Mesenchymal stem cell (in vitro differentiated cells and primary cell): ENCODE measurements around the gene SDCBP2.

Experiments used
- DNase-seq: peaks from one replicate; pipeline ENCODE4 v3.0.0-alpha.2; 2013
- H2AFZ ChIP-seq: one replicate; pipeline ENCODE4 v1.6.1; 2013; ENCODE audit warnings: low read depth, mild to moderate bottlenecking, control low read depth, inconsistent platforms, low read length, moderate library complexity
- H2AK5ac ChIP-seq: 2 replicates; pipeline ENCODE4 v1.6.1; 2013; ENCODE audit warnings: low read length, moderate library complexity, mild to moderate bottlenecking, inconsistent platforms; ENCODE audit not compliant: severe bottlenecking
- H2BK120ac ChIP-seq: one replicate; pipeline ENCODE4 v1.6.1; 2013; ENCODE audit warnings: low read depth, mild to moderate bottlenecking, inconsistent platforms, low read length, moderate library complexity
- H2BK12ac ChIP-seq, 2 experiments: one replicate each; pipeline ENCODE4 v1.6.1; 2013; ENCODE audit warnings: inconsistent platforms in 2 of 2, low read length in 2 of 2, mild to moderate bottlenecking in 2 of 2, moderate library complexity in 2 of 2, control low read depth in 1 of 2
- H2BK15ac ChIP-seq: one replicate; pipeline ENCODE4 v1.6.1; 2013; ENCODE audit warnings: mild to moderate bottlenecking, low read depth, inconsistent platforms; ENCODE audit not compliant: poor library complexity, severe bottlenecking
- H2BK5ac ChIP-seq: 2 replicates; pipeline ENCODE4 v1.6.1; 2013; ENCODE audit warnings: low read depth, mild to moderate bottlenecking, low read length, control low read depth, inconsistent platforms; ENCODE audit not compliant: poor library complexity, severe bottlenecking
- H3K14ac ChIP-seq, 2 experiments: one replicate each; pipeline ENCODE4 v1.6.1; 2013; ENCODE audit warnings: inconsistent platforms in 2 of 2, low read length in 2 of 2, control low read depth in 1 of 2, mild to moderate bottlenecking in 1 of 2, moderate library complexity in 1 of 2
- H3K18ac ChIP-seq, 2 experiments: one replicate each; pipeline ENCODE4 v1.6.1; 2013; ENCODE audit warnings: inconsistent platforms in 2 of 2, low read length in 2 of 2, control low read depth in 1 of 2, low read depth in 1 of 2, mild to moderate bottlenecking in 1 of 2
- H3K23ac ChIP-seq, 2 experiments: one replicate each; pipeline ENCODE4 v1.6.1; 2013; ENCODE audit warnings: inconsistent platforms in 2 of 2, low read length in 2 of 2, mild to moderate bottlenecking in 2 of 2, moderate library complexity in 2 of 2, control low read depth in 1 of 2
- H3K27ac ChIP-seq: 2 replicates; pipeline ENCODE4 v1.5.1; 2013; ENCODE audit warnings: mild to moderate bottlenecking, moderate library complexity, low read length, control low read depth, inconsistent platforms; ENCODE audit not compliant: poor library complexity, severe bottlenecking
- H3K27me3 ChIP-seq, 2 experiments: 2 replicates each; pipeline versions ENCODE4 v1.6.1 to v1.7.0; 2013; ENCODE audit warnings: low read length in 2 of 2, mild to moderate bottlenecking in 2 of 2, moderate library complexity in 2 of 2, control low read depth in 1 of 2, inconsistent platforms in 1 of 2; ENCODE audit not compliant: control insufficient read depth in 1 of 2, insufficient read depth in 1 of 2
- H3K36me3 ChIP-seq, 2 experiments: 2 replicates each; pipeline versions ENCODE4 v1.6.1 to v1.7.0; 2013; ENCODE audit warnings: low read length in 2 of 2, control low read depth in 1 of 2, inconsistent platforms in 1 of 2, low read depth in 1 of 2, mild to moderate bottlenecking in 1 of 2; ENCODE audit not compliant: insufficient read depth in 2 of 2, control insufficient read depth in 1 of 2
- H3K4ac ChIP-seq, 2 experiments: one replicate each; pipeline ENCODE4 v1.6.1; 2013; ENCODE audit warnings: inconsistent platforms in 2 of 2, low read length in 2 of 2, mild to moderate bottlenecking in 2 of 2, moderate library complexity in 2 of 2, control low read depth in 1 of 2, low read depth in 1 of 2
- H3K4me1 ChIP-seq: 2 replicates; pipeline ENCODE4 v1.6.1; 2013; ENCODE audit warnings: low read depth, low read length, control low read depth; ENCODE audit not compliant: control insufficient read depth, insufficient read depth
- H3K4me2 ChIP-seq: 2 replicates; pipeline ENCODE4 v1.6.1; 2013; ENCODE audit warnings: low read length, mild to moderate bottlenecking, inconsistent platforms; ENCODE audit not compliant: poor library complexity, severe bottlenecking
- H3K4me3 ChIP-seq, 2 experiments: 2 replicates each; pipeline versions ENCODE4 v1.5.1 to v1.7.0; 2013; ENCODE audit warnings: low read length in 2 of 2, mild to moderate bottlenecking in 2 of 2, control low read depth in 1 of 2, low read depth in 1 of 2; ENCODE audit not compliant: insufficient read depth in 1 of 2
- H3K79me1 ChIP-seq: replicated peaks from 2 replicates; pipeline ENCODE4 v1.6.1; 2013; ENCODE audit warnings: mild to moderate bottlenecking, control low read depth, low read length, inconsistent platforms; ENCODE audit not compliant: poor library complexity, severe bottlenecking
- H3K9ac ChIP-seq: 2 replicates; pipeline ENCODE4 v1.7.0; 2013; ENCODE audit warnings: mild to moderate bottlenecking, low read length, moderate library complexity
- H3K9me3 ChIP-seq: 2 replicates; pipeline ENCODE4 v1.7.0; 2013; ENCODE audit warnings: mild to moderate bottlenecking, low read length; ENCODE audit not compliant: control insufficient read depth
- H4K8ac ChIP-seq: one replicate; pipeline ENCODE4 v1.6.1; 2013; ENCODE audit warnings: inconsistent platforms, mild to moderate bottlenecking, low read length, moderate library complexity
- H4K91ac ChIP-seq: one replicate; pipeline ENCODE4 v1.6.1; 2013; ENCODE audit warnings: mild to moderate bottlenecking, low read length, inconsistent platforms
- WGBS: methylation state at CpG from one replicate; pipeline ENCODE4 v1.1.7; 2013; ENCODE audit warnings: mixed read lengths; 5-methylcytosine and 5-hydroxymethylcytosine counted together

Gene SDCBP2

DNA sequence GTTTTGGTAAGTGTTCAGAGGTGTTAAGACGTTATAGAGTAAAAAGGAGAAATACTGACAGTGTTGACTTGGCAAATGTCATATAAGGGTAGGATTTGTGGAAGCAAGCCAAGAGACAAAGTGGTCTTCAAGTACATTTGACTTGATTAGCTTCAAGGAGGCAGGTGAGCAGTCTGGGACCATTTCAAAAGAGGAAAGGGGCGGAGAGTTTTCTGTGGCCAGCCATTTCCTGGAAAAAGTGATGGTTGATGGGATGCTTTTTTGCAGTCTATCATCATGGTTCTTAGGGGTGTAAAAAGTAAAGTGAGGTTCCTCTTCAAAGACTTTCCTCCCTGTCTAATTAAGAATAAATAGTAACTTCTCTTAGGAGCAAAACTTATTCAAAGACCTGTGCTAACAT lies 35.2 kb upstream of the SDCBP2 start:
- Histone ChIP-seq H3K14ac (no peak overlapping the region), H3K4me3 (no peak overlapping the region), H3K23ac (no peak overlapping the region), H3K36me3 (peaks cover 14 to 79% of the 10 kb centered on the region in 2 experiments), H2BK120ac (no peak overlapping the region), H3K18ac (no peak overlapping the region), H4K8ac (no peak overlapping the region), H2BK12ac (no peak overlapping the region), H3K79me1 (peaks cover 26% of the 10 kb centered on the region), H2BK5ac (no peak overlapping the region), H3K4ac (no peak overlapping the region), H4K91ac (no peak overlapping the region), H3K27ac (no peak overlapping the region), H3K9ac (no peak overlapping the region), H3K4me2 (no peak overlapping the region), H3K27me3 (no peaks in the 10 kb centered on the region), H2BK15ac (no peak overlapping the region), H2AK5ac (no peak overlapping the region), H3K4me1 (peaks cover 5% of the 10 kb centered on the region), H3K9me3 (no peaks in the 10 kb centered on the region), H2AFZ (no peak overlapping the region)
- WGBS, result over 99% methylated on average over 2 of the region's 2 CpGs
- DNase-seq, result no peak

DNA sequence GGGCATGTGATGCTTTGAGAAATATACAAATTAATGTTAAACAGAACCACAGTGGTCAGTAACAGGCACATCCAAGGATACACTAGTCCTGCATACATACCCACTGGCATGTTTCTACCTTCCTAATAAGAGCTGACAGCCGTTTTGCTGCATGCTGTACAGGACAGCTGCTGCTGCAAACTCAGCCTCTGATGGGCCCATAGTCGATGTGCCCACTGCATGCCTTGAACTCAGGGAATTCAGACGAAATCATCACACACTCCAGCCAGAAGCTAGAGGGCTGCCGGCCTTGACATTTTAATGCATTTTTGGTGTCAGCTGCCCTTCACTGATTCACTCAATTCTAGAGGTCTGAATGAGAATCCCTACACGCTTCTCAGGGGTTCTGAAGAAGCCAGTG lies 34.6 kb upstream of the SDCBP2 start:
- Histone ChIP-seq H2AFZ (no peak overlapping the region), H3K18ac (no peak overlapping the region), H3K36me3 (peaks cover 15 to 84% of the 10 kb centered on the region in 2 experiments), H2BK120ac (no peak overlapping the region), H3K27me3 (no peaks in the 10 kb centered on the region), H3K4ac (no peak overlapping the region), H2BK15ac (no peak overlapping the region), H3K4me2 (no peak overlapping the region), H3K27ac (no peak overlapping the region), H2AK5ac (no peak overlapping the region), H3K4me3 (no peak overlapping the region), H3K79me1 (peaks cover 27% of the 10 kb centered on the region), H3K9ac (no peak overlapping the region), H3K9me3 (no peaks in the 10 kb centered on the region), H2BK12ac (no peak overlapping the region), H4K8ac (no peak overlapping the region), H3K23ac (no peak overlapping the region), H3K14ac (no peak overlapping the region), H2BK5ac (no peak overlapping the region), H3K4me1 (peaks cover under 1% of the 10 kb centered on the region), H4K91ac (no peak overlapping the region)
- DNase-seq, result no peak
- 93% methylated on average over 5 of the region's 5 CpGs for WGBS

DNA sequence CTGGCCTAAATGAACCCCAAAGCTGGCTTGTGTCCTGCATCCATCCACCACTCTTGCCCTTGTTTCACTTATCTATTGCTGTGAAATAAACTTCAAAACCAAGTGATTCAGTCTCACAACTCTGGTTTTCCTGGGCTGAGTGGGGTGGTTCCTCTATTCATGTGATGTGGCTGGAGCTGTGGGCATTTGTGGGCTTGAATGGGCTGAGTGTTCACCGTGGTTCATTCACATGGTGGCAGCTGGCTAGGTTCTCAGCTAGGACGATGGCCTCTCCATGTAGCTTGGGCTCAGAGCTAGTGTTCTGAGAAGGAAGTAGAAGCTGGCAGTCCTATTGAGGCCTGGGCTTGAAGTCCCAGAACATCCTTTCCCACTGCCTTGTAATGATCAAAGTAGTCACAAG lies 33.5 kb upstream of the SDCBP2 start:
- Histone ChIP-seq H3K4me1 (peaks cover 6% of the 10 kb centered on the region), H3K9me3 (no peaks in the 10 kb centered on the region), H4K8ac (no peak overlapping the region), H3K4me2 (no peak overlapping the region), H3K4me3 (no peak overlapping the region), H3K4ac (no peak overlapping the region), H3K9ac (no peak overlapping the region), H3K18ac (no peak overlapping the region), H2AFZ (no peak overlapping the region), H2BK12ac (no peak overlapping the region), H3K27me3 (no peaks in the 10 kb centered on the region), H2BK120ac (no peak overlapping the region), H3K27ac (no peak overlapping the region), H3K36me3 (peaks cover 20 to 85% of the 10 kb centered on the region in 2 experiments), H4K91ac (no peak overlapping the region), H3K14ac (no peak overlapping the region), H2AK5ac (no peak overlapping the region), H3K23ac (no peak overlapping the region), H2BK5ac (no peak overlapping the region), H2BK15ac (no peak overlapping the region), H3K79me1 (peaks cover 30% of the 10 kb centered on the region)
- 96% methylated on average over 2 of the region's 2 CpGs for WGBS
- no peak for DNase-seq

DNA sequence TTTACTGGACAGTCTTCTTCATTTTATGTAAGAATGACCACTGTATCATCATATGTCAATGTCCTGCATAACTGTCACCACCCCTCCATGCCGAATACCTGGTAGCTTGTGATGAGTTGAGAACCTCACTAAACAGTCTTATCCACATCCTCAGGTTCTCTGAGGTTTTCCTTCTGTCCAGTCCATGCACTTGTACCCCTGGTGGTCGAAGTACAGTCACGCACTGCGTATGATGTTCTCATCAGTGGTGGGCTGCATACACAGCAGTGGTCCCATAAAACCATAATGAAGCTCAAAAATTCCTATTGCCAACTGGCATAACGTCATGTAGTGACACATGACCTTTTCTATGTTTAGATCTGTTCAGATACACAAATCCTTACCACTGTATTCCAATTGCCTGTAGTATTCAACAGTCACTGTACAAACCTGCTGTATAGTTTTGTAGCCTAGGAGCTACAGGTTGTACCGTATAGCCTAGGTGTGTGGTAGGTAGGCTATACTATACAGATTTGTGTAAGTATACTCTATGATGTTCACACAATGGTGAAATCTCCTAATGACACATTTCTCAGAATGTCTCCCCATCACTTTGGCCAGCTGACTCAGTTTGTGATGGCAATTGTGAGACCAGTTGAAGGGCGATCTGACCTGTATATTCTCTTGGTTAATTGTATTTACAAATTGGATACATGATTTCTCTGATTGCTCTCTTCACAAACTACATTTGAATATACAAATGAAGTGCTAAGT lies 31.3 kb upstream of the SDCBP2 start:
- Histone ChIP-seq H2BK120ac (no peak overlapping the region), H3K4ac (no peak overlapping the region), H3K36me3 (peaks cover 18 to 82% of the 10 kb centered on the region in 2 experiments), H3K4me2 (no peak overlapping the region), H3K27me3 (no peaks in the 10 kb centered on the region), H3K14ac (no peak overlapping the region), H4K91ac (no peak overlapping the region), H2AFZ (no peak overlapping the region), H3K27ac (no peak overlapping the region), H2BK5ac (no peak overlapping the region), H3K79me1 (peaks cover 29% of the 10 kb centered on the region), H2BK15ac (no peak overlapping the region), H2BK12ac (no peak overlapping the region), H3K9ac (no peak overlapping the region), H3K9me3 (peaks cover 2% of the 10 kb centered on the region), H2AK5ac (no peak overlapping the region), H3K23ac (no peak overlapping the region), H4K8ac (no peak overlapping the region), H3K4me3 (no peak overlapping the region), H3K4me1 (peaks cover 6% of the 10 kb centered on the region), H3K18ac (no peak overlapping the region)
- no peak for DNase-seq
- whole genome bisulfite sequencing, result 88% methylated on average over 5 of the region's 7 CpGs
